IMR-90 (cell line): ENCODE measurements around the gene FAM110D.

Source experiments
- CTCF ChIP-seq: conservative IDR thresholded peaks from 2 replicates; pipeline ENCODE4 v1.5.1; 2012; ENCODE audit warnings: mild to moderate bottlenecking, low read depth, low read length, improper control_type of control experiment
- POLR2A ChIP-seq: IDR thresholded peaks from 2 replicates; pipeline ENCODE4 v1.6.1; 2012; ENCODE audit warnings: mild to moderate bottlenecking, low read depth, low read length
- RAD21 ChIP-seq: IDR thresholded peaks from 2 replicates; pipeline ENCODE4 v1.6.1; 2012; ENCODE audit warnings: low read length, improper control_type of control experiment
- RCOR1 ChIP-seq: IDR thresholded peaks from 2 replicates; pipeline ENCODE4 v1.6.1; 2012; ENCODE audit warnings: mild to moderate bottlenecking, low read length, improper control_type of control experiment; ENCODE audit not compliant: insufficient replicate concordance
- SMC3 ChIP-seq: fragments of 150-350 bp; IDR thresholded peaks from 2 replicates; pipeline ENCODE4 v1.6.1; 2016; ENCODE audit warnings: low read depth, mild to moderate bottlenecking, antibody characterized with exemption, low read length, moderate library complexity
- USF2 ChIP-seq: fragments of 150-350 bp; IDR thresholded peaks from 2 replicates; pipeline ENCODE4 v1.6.1; 2017; ENCODE audit warnings: mild to moderate bottlenecking, antibody characterized with exemption, low read length, low read depth

- TF ChIP-seq POLR2A (no peak), CTCF (no peak; the same call in 1 of the 2 replicates), SMC3 (no peak), RAD21 (no peak), RCOR1 (no peak), USF2 (no peak)
Observed at GRCh38 chr1:26161415-26162219, 2.7 kb downstream of the FAM110D start.
